Breast epithelium (tissue), 3 donors: ENCODE measurements around the gene PTPRU.

Experiments used
- POLR2A ChIP-seq: fragments of 450-650 bp; IDR thresholded peaks from one replicate; pipeline ENCODE4 v1.6.1; 2016; ENCODE audit warnings: antibody characterized with exemption, mild to moderate bottlenecking, moderate library complexity
- TF ChIP-seq, protein P1 (sequence below), 3 donors: fragments of 450-650 bp; IDR thresholded peaks; one replicate each; pipeline ENCODE4 v1.5.1; 2016 to 2017; ENCODE audit warnings: antibody characterized with exemption in 3 of 3, mild to moderate bottlenecking in 3 of 3, moderate library complexity in 3 of 3

DNA sequence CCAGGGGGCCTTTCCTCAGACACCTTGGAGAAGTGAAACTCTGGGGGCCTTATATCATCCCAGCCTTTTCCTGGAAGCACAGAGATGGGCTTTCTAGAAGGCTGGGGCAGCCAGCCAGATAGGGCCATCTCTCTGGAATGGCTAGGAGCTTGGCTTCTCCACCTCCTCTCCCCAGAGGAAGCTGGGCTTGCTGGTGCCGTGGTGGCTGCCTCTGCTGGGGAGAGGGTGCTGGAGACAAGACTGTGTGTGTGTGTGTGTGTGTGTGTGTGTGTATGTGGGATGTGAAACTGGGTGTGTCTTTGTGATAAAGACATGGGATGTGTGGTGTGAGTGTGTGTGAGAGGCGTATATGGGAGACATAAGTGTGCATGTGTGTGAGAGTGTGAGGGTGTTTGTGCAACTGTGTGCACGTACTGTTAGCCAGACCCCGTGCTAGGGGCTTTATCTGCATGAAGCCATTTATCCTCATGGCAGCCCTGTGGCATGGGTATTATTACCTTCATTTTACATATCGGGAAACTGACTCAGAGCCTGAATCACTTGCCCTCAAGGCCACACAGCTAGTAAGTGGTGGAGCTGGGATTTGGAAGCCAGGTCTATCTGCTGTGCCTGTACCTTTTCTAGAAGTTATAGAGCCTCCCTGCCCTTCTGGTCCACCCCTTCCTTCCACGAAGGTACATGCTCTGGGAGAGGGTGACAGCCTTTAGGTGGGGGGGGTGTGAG, 44.2 kb downstream of the PTPRU start:
- TF ChIP-seq, protein P1, sequence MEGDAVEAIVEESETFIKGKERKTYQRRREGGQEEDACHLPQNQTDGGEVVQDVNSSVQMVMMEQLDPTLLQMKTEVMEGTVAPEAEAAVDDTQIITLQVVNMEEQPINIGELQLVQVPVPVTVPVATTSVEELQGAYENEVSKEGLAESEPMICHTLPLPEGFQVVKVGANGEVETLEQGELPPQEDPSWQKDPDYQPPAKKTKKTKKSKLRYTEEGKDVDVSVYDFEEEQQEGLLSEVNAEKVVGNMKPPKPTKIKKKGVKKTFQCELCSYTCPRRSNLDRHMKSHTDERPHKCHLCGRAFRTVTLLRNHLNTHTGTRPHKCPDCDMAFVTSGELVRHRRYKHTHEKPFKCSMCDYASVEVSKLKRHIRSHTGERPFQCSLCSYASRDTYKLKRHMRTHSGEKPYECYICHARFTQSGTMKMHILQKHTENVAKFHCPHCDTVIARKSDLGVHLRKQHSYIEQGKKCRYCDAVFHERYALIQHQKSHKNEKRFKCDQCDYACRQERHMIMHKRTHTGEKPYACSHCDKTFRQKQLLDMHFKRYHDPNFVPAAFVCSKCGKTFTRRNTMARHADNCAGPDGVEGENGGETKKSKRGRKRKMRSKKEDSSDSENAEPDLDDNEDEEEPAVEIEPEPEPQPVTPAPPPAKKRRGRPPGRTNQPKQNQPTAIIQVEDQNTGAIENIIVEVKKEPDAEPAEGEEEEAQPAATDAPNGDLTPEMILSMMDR (IDR thresholded peaks at IDR 0.05): no peak
- TF ChIP-seq POLR2A: no peak
